Endothelial cell of hepatic sinusoid (primary cell): ENCODE data around the gene NMBR.
"Not testable (repeated sequence)": the region's sequence is repeated elsewhere in the genome, so short reads cannot be mapped to it uniquely, and the experiment has no call there.

Source experiments
- in situ Hi-C: cut with HindIII; loops from 2 replicates; pipeline ENCODE4 v1.10.0; 2017; ENCODE audit warnings: low sequenced_read_pairs

Gene NMBR

GRCh38 chr6:142146828-142147662, at the start of gene NMBR, which contains the start of gene VTA1:
Gene NMBR (minus strand): TSS chr6:142147122. CDS start chr6:142088658, 58,464 bp downstream.
Gene VTA1 (plus strand): TSS chr6:142147263. CDS start chr6:142147288, 25 bp downstream.
- in situ Hi-C loops: loop anchor here (5.0 kb wide), 1 partner anchor 70 kb away; no protein-coding TSS in a partner anchor

DNA sequence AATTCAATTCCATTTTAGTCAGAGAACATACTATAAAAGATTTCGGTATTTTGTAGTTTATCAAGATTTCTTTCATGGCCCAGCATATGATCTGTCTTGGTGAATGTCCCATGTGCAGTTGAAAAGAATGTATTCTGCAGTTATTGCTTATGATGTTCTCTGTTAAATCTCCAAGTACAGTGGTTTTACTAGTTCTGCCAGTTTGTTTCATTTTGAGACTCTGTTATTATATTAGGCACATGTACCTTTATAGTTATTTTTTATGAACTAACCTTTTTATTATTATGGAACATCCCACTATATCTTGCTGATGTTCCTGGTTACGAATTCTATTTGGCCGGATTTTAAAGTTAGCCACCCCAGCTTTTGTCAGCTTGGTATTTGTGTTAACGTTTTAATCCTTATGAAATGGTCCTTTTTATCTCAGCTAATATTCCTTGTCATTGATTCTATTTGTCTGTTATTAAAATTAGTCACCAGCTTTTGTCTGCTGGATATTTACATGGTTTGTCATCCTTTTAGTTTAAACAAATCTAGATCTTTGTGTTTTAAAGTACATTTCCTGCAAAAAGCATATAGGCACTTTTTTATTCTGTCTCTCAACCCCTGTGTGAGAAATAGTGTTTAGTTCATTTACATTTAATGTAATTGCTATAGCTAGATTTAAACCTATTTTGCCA, 49.1 kb upstream of the NMBR start:
- in situ Hi-C loops: no loop called here

- in situ Hi-C loops: no loop called here
These were observed 46.7 kb upstream of the NMBR start for GRCh38 chr6:142193621-142194020.

- in situ Hi-C loops: no loop called here
These were observed 45.4 kb upstream of the NMBR start for GRCh38 chr6:142192343-142192742.

DNA sequence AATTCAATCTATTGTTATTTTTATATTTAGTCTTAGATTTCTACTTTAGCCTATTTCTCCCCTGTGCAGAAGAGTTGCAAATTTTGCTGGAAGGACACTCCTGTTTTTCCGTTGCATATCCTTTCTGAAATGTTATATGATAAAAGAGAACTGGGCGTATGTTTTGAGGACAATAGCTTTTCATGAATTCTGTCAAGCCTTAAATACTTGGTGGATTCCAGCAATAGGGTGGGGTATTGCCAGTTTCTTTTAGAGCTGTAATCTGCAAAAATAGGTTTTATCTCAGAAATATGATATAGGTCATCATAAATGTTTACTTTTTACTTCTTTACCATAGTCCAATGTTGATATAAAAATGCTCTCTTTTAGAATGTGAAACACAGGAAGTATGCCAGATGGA, 42.1 kb upstream of the NMBR start:
- in situ Hi-C loops: no loop called here

GRCh38 chr6:142188341-142188740, 41.4 kb upstream of the NMBR start:
- in situ Hi-C loops: not testable (repeated sequence)

DNA sequence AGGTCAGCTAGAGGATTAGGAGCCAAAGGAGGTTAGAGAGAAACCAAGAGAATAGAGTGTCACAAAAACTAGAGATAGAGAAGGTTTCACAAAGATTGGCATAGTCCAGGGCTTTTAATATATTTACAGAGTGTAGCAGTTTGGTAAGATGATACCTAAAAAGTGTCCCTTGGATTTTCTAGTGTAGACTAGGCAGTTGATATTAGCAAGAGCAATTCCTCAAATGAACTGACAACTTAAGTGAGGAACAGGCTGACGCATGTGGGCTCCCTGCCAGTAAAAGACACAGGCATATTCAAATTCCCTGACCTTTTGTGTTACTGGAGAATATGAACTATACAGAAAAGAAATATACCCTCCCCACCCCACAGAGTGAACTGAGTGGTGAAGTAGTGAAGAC, 40.3 kb upstream of the NMBR start:
- in situ Hi-C loops: no loop called here

DNA sequence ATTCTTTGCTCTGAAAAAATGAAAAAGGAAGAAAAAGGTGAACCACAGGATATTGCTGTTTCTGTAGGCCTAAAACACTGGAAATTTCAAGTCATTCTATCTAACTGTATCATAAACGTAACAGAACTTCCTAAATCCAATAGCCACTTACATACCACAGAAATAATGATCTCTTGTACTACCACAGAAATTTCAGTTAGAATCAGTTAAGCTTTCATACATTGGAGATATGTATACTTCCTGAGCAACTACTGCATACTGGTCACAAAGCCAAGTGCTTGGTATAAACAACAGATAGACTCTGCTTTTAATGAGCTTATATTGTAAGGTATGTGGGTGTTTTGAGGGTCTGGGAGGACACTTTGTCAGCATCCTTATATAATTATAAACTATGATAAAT, 38.7 kb upstream of the NMBR start:
- in situ Hi-C loops: no loop called here

- in situ Hi-C loops: no loop called here
These were observed 37.4 kb upstream of the NMBR start for GRCh38 chr6:142184307-142184706.

DNA sequence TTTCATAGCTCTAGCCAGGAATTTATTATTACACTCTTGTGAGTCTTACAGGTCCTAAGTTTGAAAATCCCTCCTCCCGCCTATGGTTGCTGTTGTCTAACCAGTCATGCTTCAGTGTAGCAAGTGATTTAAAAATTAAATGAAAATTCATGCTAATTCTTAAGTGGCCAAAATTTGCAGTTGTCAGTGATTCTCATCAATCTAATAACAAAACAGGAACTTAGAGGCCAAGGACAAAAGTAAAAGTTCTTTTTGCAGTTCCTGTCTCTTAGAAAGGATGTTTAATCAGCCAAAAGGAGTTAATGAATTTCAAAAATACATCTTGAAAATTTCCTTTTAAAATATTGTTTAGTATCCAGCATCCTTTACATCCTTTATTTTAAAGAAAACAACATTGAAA, 36.4 kb upstream of the NMBR start:
- in situ Hi-C loops: no loop called here

GRCh38 chr6:142182004-142182403, 35.1 kb upstream of the NMBR start:
- in situ Hi-C loops: no loop called here

DNA sequence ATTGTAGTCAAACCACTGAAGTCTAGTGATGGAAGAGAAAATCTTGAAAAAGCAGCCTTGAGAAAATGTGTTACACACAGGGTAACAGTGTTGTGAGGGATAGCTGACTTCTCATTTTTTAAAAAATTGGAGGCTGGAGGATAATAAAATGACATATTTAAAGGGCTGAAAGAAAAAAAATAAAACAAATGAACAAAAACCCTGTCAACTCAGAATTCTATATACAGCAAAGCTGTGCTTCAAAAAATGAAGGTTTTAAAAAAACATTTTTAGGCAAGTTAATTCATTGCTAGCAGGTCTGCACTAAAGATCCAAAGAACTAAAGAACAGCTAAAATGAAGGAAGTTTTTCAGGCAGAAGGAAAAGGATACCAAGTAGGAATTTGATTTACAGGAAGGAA, 31.2 kb upstream of the NMBR start:
- in situ Hi-C loops: no loop called here

DNA sequence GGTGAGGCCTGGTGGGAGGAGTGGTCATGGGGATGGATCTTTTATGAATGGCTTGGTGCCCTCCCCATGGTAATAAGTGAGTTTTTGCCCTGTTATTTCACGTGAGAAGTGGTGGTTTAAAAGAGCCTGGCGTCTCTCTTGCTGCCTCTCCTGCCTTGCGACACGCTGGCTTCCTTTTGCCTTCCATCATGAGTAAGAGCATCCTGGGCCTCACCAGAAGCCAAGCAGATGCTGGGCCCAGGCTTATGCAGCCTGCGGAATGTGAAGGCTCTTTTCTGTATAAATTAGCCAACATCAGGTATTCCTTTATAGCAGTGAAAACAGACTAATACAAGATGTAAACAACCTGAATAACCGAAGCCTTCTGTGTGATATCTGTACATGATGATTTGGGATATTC, 27.8 kb upstream of the NMBR start:
- in situ Hi-C loops: loop anchor here (25.0 kb wide), 1 partner anchor 213 kb away; no protein-coding TSS in a partner anchor

DNA sequence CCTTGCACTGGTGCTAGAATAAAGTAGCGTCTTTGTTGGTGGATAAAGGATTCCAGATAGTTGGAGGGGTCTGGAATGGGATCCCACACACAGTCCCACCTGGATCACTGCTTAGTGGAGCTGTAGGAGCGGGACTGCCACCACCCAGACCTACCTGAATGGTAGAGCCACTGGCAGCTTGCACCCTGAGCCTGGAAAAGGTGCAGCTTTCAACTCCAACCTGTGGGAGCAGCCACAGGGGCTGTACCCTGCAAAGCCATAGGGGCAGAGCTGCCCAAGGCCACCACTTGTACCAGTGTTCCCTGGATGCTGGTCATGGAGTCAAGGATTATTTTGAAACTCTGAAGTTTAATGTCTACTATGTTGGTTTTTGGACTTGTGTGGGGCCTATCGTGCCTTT, 27.1 kb upstream of the NMBR start:
- in situ Hi-C loops: loop anchor here (25.0 kb wide), 1 partner anchor 213 kb away; no protein-coding TSS in a partner anchor

DNA sequence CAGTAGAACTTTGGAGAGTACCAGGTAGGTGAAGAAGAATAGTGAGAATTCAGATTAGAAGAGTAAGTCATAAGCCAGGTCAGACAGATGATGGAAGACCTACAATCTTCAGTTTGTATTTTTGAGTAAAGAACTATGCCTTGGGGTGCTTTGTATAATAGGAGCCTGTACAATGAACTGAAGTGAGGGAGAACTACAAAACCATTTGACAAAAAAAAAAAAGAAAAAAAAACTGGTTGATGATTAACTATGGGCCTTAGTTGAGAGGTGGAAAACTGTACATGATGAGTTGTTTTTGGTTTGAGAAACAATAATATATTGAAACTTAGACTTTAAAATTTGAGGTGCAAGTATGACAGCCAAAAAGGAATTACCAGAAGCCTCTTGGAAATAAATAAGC, 25.8 kb upstream of the NMBR start:
- in situ Hi-C loops: loop anchor here (25.0 kb wide), 1 partner anchor 215 kb away; no protein-coding TSS in a partner anchor

DNA sequence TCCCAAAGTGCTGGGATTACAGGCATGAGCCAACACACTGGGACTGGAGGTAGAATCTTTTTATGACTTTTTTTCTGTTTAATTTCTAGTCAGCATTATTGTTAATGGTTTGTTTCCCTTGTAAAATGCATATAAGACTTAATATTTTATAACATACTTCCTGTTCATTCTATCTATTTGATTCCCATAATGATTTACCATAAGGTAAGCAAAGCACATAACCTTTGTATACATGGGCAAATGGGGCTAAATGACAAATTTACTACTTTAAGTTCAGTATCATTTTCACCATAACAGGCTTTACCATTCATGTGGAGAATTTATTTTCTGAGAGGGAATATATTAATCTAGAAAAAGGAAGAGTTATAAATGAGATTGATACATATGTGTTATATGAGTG, 24.4 kb upstream of the NMBR start:
- in situ Hi-C loops: loop anchor here (25.0 kb wide), 1 partner anchor 216 kb away; no protein-coding TSS in a partner anchor

- in situ Hi-C loops: loop anchor here (25.0 kb wide), 1 partner anchor 220 kb away; no protein-coding TSS in a partner anchor
These were observed 20.6 kb upstream of the NMBR start for GRCh38 chr6:142167486-142167885.

DNA sequence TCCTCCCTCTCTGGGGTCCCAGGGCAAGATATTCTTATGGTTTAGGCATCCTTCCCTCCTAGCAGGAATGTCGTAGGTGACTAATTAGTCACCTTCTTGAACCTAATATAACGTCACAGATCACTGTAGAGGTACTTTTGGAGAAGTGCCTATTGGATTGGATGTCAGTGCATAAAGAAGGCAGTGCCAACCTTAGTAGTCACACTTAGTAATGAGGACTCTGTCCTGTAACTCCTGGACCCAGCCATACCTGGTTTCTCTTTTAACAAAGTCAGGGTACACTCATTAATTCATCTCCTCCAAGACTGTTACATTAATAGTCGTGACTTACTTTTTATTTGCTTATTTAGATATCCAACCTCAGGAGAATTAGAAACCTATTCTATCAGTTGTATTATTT, 20.1 kb upstream of the NMBR start:
- in situ Hi-C loops: loop anchor here (25.0 kb wide), 1 partner anchor 220 kb away; no protein-coding TSS in a partner anchor

- in situ Hi-C loops: loop anchor here (25.0 kb wide), 1 partner anchor 222 kb away; no protein-coding TSS in a partner anchor
These were observed 18.3 kb upstream of the NMBR start for GRCh38 chr6:142165227-142165626.

DNA sequence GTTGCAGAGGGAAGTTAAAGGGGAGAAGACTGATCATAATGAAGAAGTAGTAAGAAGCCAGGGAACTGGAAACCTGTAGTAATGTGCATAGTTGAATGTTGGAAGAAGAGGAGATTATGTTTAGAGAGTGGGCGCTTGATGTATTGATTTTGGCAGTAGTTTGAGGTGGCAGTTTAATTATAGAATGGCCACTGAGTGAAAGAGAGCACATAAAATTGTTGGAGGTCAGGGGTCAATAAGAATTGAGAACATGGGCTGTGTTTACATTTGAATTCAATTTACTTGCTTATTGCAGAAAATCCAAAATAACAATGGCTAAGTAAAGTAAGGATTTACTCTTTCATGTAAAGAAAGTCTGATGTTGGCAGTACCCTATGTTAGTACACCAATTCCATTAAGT, 15.9 kb upstream of the NMBR start:
- in situ Hi-C loops: loop anchor here (25.0 kb wide), 1 partner anchor 225 kb away; no protein-coding TSS in a partner anchor

DNA sequence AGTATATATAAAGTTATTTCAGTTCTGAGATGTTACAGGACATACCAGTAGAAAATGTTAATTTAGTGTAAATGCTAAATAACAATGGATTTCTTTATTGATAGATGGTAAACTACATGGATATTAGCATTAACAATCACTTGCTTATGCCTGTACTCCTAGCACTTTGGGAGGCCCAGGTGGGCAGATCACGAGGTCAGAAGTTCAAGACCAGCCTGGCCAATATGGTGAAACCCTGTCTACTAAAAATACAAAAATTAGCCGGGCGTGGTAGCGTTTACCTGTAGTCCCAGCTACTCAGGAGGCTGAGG, 9.8 kb upstream of the NMBR start:
- in situ Hi-C loops: loop anchor here (25.0 kb wide), 1 partner anchor 231 kb away; no protein-coding TSS in a partner anchor
